Stimulated activated CD8-positive, alpha-beta memory T cell treated with anti-CD3 and anti-CD28 coated beads, Interleukin-15, amount 100 ng/mL, for 4 hours (primary cell): Measurements from ENCODE around the gene CD55.
"Not testable (repeated sequence)": the region's sequence is repeated elsewhere in the genome, so short reads cannot be mapped to it uniquely, and the experiment has no call there.

Experiments
- DNase-seq, 2 donors: peaks; one replicate each; pipeline ENCODE4 v3.0.0-alpha.2; 2020; ENCODE audit warnings: low read depth in 2 of 2

Gene CD55

GRCh38 chr1:207306023-207306422 is 15.5 kb upstream of the CD55 start:
- DNase-seq = no peak

GRCh38 chr1:207306603-207307002 is 14.9 kb upstream of the CD55 start:
- DNase-seq = no peak

DNA sequence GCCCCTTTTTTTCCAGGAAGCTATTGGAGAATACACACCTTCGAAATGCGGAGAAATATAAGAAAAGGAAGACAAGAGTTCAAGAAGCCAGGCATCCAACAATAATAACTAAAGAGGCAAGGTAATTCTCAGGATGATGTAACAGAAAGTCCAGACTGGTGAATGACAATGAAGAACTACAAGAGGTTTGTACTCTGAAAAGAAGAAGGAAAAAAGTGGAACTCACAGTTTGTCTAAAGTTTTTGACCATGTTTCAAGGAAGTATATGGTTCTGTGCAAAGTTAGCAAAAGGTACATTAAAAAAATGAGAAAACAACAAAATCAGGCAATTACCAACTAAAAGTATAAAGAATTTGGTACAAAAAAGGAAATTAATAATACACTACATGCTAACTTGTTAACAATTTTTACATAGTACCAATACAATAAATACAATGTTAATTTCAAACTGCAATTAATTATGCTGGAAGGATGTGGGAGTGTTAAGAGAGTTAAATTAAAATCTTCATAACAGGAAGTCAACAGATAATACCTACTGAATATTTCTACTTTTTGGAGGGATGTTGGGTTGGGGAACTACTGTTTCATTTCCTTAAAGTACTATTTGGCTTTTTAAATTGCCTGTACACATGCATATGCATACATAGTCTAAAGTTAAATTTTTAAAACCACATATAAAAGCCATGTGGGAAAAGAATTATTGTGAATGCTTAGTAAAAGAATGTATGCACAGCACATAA is 12.9 kb upstream of the CD55 start:
- no peak for DNase-seq

- DNase-seq = no peak
These were observed 11.7 kb upstream of the CD55 start for GRCh38 chr1:207309745-207310273.

- no peak for DNase-seq
These were observed 9.4 kb upstream of the CD55 start for GRCh38 chr1:207311888-207312603.

DNA sequence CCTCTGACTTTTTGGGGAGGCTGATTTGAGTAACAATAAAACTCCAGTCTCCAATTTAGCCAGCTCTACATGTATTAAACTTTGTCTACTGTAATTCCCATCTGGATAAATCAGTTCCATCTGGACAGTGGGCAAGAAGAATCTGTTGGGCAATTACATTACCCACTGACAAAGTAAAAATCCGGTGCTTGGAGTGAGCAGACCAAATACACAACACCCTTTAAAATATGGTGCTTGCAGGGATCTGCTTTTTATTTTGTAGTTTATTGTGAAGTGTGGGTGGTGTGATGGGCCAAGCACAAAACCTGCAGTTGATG is 8.9 kb upstream of the CD55 start:
- DNase-seq = no peak

GRCh38 chr1:207313131-207313530 is 8.3 kb upstream of the CD55 start:
- DNase-seq = no peak

GRCh38 chr1:207314816-207315215 is 6.7 kb upstream of the CD55 start:
- DNase-seq = no peak

DNA sequence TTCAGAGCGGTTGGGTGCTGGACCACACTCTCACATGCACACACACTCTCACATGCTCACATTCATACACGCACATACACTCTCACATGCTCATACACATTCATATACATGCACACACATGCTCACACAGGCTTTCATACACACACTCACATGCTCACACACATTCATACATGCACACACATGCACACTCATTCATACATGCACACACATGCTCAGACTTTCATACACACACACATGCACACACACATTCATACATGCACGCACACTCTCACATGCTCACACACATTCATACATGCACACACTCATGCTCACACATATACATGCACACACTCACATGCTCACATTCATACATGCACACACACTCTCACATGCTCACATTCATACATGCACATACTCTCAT is 6.0 kb upstream of the CD55 start:
- DNase-seq = no peak

DNA sequence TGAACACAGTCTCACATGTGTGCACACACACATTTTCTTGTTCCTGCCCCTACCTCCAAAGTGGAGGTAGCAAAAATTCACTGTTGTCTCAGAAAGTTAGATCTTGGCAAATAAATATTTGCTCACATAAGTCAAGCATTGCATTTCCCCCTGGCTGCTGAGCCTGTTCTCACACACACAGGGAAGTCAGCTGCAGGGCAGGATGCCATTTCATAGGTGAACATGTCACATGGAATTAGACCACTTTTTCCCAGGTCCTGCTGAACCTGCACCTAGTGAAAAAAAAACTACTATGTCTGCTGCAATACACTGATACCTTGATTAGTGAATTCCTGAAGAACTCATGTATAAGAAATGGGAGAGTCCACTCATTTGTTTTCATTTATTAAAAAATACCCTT is 5.3 kb upstream of the CD55 start:
- no peak for DNase-seq

- no peak for DNase-seq
These were observed 4.7 kb upstream of the CD55 start for GRCh38 chr1:207316622-207317391.

GRCh38 chr1:207317561-207317960 is 3.9 kb upstream of the CD55 start:
- no peak for DNase-seq

- DNase-seq = no peak
These were observed 3.3 kb upstream of the CD55 start for GRCh38 chr1:207318072-207318619.

GRCh38 chr1:207319199-207319598 is 2.3 kb upstream of the CD55 start:
- no peak for DNase-seq

GRCh38 chr1:207320105-207320504 is 1.4 kb upstream of the CD55 start:
- DNase-seq = not testable (repeated sequence)

GRCh38 chr1:207321790-207322645 is 540 bp downstream of the CD55 start:
- no peak for DNase-seq

DNA sequence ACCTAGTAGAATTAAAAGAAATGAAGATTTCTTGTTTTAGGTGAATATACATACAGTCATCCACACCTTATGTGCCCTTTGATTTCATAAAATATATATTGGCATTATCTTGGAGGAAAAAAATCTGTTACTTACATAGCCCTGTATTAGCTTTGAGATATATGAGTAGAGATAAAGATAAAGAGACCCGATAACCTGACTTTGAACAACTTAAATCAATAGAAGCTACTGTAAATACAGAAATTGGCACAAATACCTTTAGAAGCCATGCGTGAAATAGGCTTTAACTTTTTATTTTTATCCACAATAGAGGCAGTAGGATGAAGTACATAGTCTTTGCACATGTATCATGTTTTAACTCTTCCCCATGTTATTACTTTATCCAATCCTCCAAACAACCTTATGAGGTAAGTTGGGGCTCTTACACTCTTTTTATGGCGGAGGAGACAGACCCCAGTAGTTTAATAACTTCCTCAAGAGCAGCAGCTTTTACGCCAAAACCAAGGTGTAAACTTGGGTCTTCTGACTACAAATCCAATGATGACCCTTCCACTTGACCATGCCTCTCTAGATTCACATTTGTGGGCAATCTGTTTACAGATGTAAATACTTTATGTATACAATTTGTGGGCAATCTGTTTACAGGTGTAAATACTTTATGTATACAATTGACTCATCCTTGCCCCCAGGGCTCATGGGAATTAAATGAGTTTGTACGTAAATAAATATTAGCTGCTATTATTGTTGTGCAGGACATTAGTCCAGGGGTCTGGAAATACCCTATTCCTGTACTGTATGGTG is 2.1 kb downstream of the CD55 start:
- DNase-seq = no peak

DNA sequence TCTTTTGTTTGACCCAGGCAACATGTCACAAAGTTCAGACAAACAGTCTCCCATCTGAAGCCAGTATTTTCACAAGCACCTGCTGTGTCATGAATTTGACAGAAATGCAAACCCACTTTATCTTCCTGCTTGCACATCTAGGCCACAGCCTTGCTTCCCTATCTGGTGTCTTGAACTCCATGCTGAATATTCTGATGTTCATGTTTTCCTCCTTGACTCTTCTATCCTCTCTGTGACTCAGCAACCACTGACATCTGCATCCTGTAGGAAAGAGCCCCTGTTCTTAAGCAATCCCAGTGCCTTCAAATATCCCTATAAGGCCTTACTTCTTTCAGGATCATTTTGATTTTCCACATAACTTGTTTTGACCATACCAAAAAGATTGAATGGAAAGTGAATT is 6.5 kb downstream of the CD55 start:
- DNase-seq = no peak

DNA sequence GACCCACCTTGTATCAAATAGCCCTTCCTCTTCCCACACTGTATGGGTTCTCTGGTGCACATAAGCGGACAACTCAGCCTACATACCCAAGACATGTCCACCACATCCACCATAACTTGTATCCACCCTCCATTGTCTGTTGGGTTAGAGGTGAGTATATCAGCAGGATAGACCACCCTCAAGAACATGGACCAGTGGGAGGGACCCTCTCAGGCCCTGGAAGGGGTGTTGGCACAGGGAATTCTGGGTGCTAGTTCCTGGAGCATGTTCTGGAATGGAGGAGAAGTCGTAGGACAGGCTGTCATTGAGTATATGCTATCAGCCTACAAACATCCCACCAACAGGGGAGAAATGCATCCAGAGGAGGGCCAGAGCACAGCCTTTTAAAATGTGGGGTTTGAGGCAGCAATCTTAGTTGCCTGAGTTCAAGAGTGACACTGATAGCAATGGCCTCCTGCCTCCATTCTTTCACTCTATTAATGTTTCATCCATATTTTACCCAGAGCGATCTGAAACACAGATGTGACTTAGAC is 7.5 kb downstream of the CD55 start:
- DNase-seq = no peak

DNA sequence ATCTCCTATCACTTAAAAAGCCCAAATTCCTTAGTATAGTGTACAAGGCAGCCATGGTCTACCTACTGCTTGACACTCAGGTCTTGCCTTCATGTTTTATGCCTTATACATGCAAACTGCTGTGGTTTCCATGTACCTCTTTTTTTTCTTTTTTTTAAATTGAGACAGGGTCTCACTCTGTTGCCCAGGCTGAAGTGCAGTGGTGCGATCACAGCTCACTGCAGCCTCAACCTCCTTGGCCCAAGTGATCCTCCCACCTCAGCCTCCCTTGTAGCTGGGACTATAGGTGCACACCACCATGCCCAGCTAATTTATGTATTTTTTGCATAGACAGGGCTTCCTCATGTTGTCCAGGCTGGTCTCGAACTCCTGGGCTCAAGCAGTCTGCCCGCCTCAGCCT is 8.0 kb downstream of the CD55 start:
- DNase-seq = no peak
